BE2C (cell line): ENCODE results near the gene PEAK3.

Experiments
- DNase-seq: peaks from one replicate; pipeline ENCODE4 v3.0.0-alpha.2; 2020
- H3K27me3 ChIP-seq: fragments of 250-450 bp; sonication (Bioruptor Pico); 2 replicates; pipeline ENCODE4 v1.5.1; 2020; ENCODE audit warnings: mild to moderate bottlenecking
- H3K36me3 ChIP-seq: fragments of 250-450 bp; sonication (Bioruptor Pico); 2 replicates; pipeline ENCODE4 v1.5.1; 2020; ENCODE audit warnings: mild to moderate bottlenecking
- H3K4me1 ChIP-seq: fragments of 250-450 bp; sonication (Bioruptor Pico); 2 replicates; pipeline ENCODE4 v1.5.1; 2020
- H3K4me3 ChIP-seq: 2 replicates; pipeline ENCODE4 v1.5.1; 2011; ENCODE audit warnings: low read depth, low read length
- H3K9me3 ChIP-seq: fragments of 250-450 bp; sonication (Bioruptor Pico); 2 replicates; pipeline ENCODE4 v1.5.1; 2020
- TF ChIP-seq, protein P1 (sequence below): IDR thresholded peaks from 2 replicates; pipeline ENCODE4 v1.5.1; 2012; ENCODE audit warnings: mild to moderate bottlenecking, low read depth, low read length

PEAK3 gene

DNA sequence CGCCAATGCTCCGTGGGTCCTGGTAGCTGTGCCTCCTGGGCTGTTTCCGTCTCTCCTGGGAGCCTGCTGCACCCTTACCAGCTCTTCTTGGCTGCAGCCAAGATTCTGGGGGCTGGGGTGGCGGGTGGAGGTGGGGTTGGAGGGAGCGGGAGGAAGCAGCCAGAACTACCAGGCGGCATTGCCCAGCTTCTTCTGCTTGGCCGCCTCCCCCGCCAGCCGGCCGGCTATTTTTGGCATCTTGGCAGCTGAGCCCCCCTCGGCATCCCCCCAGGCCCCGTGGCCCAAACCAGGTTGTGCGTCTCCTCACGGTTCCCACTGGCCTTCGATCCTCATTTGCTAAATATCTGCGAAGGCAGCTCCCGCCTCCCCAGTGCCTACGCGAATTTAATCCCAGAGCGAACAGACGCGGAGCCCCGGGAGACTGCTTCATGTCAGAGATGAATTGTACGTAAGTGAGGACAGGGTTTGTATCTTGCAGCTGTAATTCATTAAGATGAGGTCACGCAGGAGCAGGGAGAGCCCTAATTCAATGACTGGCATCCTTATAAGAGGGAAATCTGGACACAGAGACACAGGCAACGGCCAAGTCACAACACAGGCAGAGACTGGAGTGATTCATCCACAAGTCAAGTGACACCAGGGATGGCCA is 12.8 kb upstream of the PEAK3 start:
- DNase-seq = peak; percentile 83
- H3K9me3 ChIP-seq = no peaks in the 10 kb centered on the region
- H3K36me3 ChIP-seq = no peaks in the 10 kb centered on the region
- peak overlapping the region; percentile 32 for H3K4me3 ChIP-seq
- H3K4me1 ChIP-seq = peaks cover 10% of the 10 kb centered on the region
- H3K27me3 ChIP-seq = peaks cover 45% of the 10 kb centered on the region
- TF ChIP-seq, protein P1, sequence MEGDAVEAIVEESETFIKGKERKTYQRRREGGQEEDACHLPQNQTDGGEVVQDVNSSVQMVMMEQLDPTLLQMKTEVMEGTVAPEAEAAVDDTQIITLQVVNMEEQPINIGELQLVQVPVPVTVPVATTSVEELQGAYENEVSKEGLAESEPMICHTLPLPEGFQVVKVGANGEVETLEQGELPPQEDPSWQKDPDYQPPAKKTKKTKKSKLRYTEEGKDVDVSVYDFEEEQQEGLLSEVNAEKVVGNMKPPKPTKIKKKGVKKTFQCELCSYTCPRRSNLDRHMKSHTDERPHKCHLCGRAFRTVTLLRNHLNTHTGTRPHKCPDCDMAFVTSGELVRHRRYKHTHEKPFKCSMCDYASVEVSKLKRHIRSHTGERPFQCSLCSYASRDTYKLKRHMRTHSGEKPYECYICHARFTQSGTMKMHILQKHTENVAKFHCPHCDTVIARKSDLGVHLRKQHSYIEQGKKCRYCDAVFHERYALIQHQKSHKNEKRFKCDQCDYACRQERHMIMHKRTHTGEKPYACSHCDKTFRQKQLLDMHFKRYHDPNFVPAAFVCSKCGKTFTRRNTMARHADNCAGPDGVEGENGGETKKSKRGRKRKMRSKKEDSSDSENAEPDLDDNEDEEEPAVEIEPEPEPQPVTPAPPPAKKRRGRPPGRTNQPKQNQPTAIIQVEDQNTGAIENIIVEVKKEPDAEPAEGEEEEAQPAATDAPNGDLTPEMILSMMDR = no peak

DNA sequence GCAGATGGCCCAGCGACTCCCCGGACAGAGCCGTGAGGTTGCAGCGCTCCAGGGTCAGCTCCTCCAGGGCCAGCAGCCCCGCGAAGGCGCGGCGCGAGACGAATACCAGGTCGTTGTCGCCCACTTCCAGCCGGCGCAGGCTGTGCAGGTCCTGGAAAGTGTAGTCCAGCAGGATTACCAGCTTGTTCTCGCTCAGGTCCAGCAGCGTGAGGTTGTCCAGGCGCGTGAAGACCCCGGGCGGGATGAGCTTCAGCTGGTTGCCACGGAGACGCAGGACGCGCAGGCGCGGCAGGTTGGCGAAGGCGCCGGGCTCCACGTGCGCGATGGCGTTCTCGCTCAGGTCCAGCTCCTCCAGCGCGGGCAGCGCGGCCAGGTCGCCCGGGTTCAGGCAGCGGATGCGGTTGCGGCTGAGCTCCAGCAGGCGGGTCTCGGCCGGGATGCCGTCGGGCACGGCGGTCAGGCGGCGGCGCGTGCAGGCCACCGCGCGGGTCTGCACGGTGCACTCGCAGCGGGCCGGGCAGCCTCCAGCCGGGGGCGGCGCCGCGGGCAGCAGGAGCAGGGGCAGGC is 9.3 kb upstream of the PEAK3 start:
- Histone ChIP-seq H3K9me3 (no peaks in the 10 kb centered on the region), H3K27me3 (peaks cover 70% of the 10 kb centered on the region), H3K36me3 (no peaks in the 10 kb centered on the region), H3K4me1 (peaks cover 10% of the 10 kb centered on the region), H3K4me3 (peak overlapping the region; percentile 28)
- peak; percentile 54 for DNase-seq
- TF ChIP-seq, protein P1 = no peak

DNA sequence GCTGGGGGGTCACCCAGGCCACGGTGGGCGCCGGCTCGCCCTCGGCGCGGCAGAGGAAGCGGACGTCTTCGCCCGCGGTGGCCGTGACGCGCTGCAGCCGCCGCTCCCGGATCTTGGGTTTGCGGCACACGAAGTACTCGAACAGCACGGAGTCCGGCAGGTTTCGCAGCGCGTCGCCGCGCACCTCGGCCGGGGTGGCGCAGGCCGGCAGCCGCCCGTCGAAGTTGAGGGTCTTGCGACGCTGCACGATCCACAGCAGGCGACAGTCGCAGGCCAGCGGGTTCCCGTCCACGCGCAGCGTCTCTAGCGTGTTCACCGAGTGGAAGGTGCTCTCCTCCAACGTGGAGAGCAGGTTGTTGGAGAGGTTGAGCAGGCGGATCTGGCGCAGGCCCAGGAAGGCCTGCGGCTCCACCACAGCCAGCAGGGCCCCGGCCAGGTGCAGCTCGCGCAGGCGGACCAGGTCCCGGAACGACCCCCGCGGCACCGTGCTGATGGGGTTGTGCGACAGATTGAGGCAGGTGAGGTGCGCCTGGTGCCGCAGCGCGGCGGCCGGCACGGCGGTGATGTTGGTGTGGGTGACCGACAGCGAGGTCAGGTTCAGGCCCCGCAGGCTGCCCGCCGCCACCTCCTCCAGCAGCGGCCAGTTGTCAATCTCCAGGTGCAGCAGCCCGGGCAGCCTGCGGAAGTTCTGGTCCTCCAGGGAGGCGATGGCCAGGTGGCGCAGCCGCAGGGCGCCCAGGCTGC is 8.6 kb upstream of the PEAK3 start:
- Histone ChIP-seq H3K4me1 (peaks cover 8% of the 10 kb centered on the region), H3K36me3 (no peaks in the 10 kb centered on the region), H3K27me3 (peaks cover 67% of the 10 kb centered on the region), H3K4me3 (no peak overlapping the region; the same call in 1 of the 2 replicates), H3K9me3 (no peaks in the 10 kb centered on the region)
- TF ChIP-seq, protein P1 = no peak
- peak; percentile 19 for DNase-seq

GRCh38 chr19:2289714-2290435 is 7.9 kb upstream of the PEAK3 start:
- Histone ChIP-seq H3K4me1 (peaks cover 4% of the 10 kb centered on the region; the same call in 1 of the 2 replicates), H3K36me3 (no peaks in the 10 kb centered on the region), H3K27me3 (peaks cover 68% of the 10 kb centered on the region), H3K9me3 (no peaks in the 10 kb centered on the region), H3K4me3 (no peak overlapping the region)
- TF ChIP-seq, protein P1 = no peak
- DNase-seq = peak; percentile 16

GRCh38 chr19:2288818-2289713 is 7.1 kb upstream of the PEAK3 start:
- TF ChIP-seq, protein P1 = no peak
- Histone ChIP-seq H3K4me3 (no peak overlapping the region), H3K27me3 (peaks cover 66% of the 10 kb centered on the region), H3K4me1 (peaks cover 1% of the 10 kb centered on the region; the same call in 1 of the 2 replicates), H3K9me3 (no peaks in the 10 kb centered on the region), H3K36me3 (no peaks in the 10 kb centered on the region)
- no peak for DNase-seq
